ENCODE measurements around the gene IGFL3.

DNA sequence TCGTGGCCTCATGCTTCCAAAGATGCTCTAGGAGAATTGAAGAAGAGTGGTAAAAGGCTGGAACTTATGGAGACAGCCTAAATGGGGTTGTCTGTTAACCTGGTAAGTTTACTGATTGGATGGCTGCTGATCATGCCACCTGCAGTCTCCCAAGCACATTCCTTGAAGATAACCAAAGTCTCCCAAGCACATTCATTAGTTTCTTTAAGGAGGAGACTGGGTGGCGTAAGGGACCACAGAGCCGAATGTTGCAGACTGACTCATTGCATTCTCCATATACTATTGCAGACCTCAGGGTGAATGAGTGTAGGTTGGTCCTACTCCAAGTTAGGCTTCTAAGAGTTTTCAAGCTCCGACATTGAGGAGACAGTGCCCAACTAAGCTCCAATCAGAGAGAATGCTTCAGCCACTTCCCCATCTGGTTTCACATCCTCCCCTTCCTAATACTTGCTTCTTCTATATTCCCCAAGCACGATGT lies at the start of gene IGFL3:
- TF ChIP-seq EZH2 (optimal IDR thresholded peaks at IDR 0.05; ENCODE audit: low read depth, low read length) (no peak), EZH2phosphoT487 (IDR thresholded peaks at IDR 0.05; ENCODE audit: low read length) (no peak)
- TF ChIP-seq, protein P1, sequence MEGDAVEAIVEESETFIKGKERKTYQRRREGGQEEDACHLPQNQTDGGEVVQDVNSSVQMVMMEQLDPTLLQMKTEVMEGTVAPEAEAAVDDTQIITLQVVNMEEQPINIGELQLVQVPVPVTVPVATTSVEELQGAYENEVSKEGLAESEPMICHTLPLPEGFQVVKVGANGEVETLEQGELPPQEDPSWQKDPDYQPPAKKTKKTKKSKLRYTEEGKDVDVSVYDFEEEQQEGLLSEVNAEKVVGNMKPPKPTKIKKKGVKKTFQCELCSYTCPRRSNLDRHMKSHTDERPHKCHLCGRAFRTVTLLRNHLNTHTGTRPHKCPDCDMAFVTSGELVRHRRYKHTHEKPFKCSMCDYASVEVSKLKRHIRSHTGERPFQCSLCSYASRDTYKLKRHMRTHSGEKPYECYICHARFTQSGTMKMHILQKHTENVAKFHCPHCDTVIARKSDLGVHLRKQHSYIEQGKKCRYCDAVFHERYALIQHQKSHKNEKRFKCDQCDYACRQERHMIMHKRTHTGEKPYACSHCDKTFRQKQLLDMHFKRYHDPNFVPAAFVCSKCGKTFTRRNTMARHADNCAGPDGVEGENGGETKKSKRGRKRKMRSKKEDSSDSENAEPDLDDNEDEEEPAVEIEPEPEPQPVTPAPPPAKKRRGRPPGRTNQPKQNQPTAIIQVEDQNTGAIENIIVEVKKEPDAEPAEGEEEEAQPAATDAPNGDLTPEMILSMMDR (IDR thresholded peaks at IDR 0.05; ENCODE audit: low read length), result no peak

All from MM.1S (cell line).